Immature natural killer cell (primary cell): ENCODE data around the gene ATP11A. TPM values are rescaled to one million over a fixed set of nuclear protein-coding genes. Genes with fewer than 3 reads are reported as not detected.
"Not testable (repeated sequence)": the region's sequence is repeated elsewhere in the genome, so short reads cannot be mapped to it uniquely, and the experiment has no call there.

Experiments
- DNase-seq, 3 donors: peaks; one replicate each; pipeline ENCODE4 v3.0.0; 2022; ENCODE audit warnings: mixed read lengths in 1 of 3
- H3K27ac Mint-ChIP-seq, 6 donors: one replicate each; pipeline ENCODE4 v1.8.0; 2020; ENCODE audit warnings: mixed read lengths in 6 of 6, mild to moderate bottlenecking in 5 of 6, inconsistent platforms in 4 of 6, moderate library complexity in 3 of 6
- H3K27me3 Mint-ChIP-seq, 3 donors: one replicate each; pipeline ENCODE4 v1.8.0; 2020 to 2021; ENCODE audit warnings: low read depth in 3 of 3, mild to moderate bottlenecking in 3 of 3, mixed read lengths in 3 of 3, moderate library complexity in 3 of 3, inconsistent platforms in 1 of 3
- H3K36me3 Mint-ChIP-seq, 3 donors: one replicate each; pipeline ENCODE4 v1.8.0; 2020; ENCODE audit warnings: mixed read lengths in 3 of 3, inconsistent platforms in 2 of 3, mild to moderate bottlenecking in 2 of 3
- H3K4me1 Mint-ChIP-seq, 2 donors: one replicate each; pipeline ENCODE4 v1.8.0; 2020; ENCODE audit warnings: inconsistent platforms in 2 of 2, mild to moderate bottlenecking in 2 of 2, mixed read lengths in 2 of 2, moderate library complexity in 1 of 2
- H3K4me3 Mint-ChIP-seq, 5 donors: one replicate each; pipeline ENCODE4 v1.8.0; 2020; ENCODE audit warnings: mild to moderate bottlenecking in 5 of 5, mixed read lengths in 5 of 5, inconsistent platforms in 3 of 5, moderate library complexity in 3 of 5
- H3K9me3 Mint-ChIP-seq, 6 donors: one replicate each; pipeline ENCODE4 v1.8.0; 2020; ENCODE audit warnings: mild to moderate bottlenecking in 6 of 6, mixed read lengths in 6 of 6, inconsistent platforms in 4 of 6, moderate library complexity in 3 of 6
- polyA plus RNA-seq, 3 donors: library from polyadenylated mRNA; unstranded; fragments of 300-500 nt; fragmentation: Illumina TruSeq; gene quantifications; one replicate each; pipeline ENCODE4 v1.2.3, GENCODE V29; 2021

The ATP11A gene
- polyA plus RNA-seq, 3 donors from 2014 or later: 0.96 to 2.9 TPM; not detected in 1

DNA sequence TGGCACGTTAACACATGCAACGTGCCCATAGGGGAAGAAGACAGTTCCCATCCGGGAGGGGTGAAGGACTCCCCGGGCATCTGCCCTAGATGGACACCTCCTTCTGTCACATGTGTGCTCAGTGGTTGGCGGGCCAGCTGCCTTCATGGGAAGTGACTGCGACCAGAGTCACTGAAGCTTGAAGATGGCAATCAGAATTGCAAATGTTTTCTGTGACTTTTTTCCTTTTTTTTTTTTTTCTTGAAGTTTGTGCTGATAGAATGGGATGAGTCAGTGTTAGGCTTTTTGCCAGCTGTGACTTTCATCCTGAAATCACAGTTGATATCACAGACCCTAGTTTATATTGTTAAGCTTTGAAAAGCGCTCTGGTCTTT is 170.0 kb downstream of the ATP11A start:
- Mint-ChIP-seq H3K27me3 (peaks cover 0 to 3% (median 0%) of the 10 kb centered on the region in 3 donors), H3K4me1 (no peaks in the 10 kb centered on the region), H3K36me3 (peaks cover 21 to 42% (median 40%) of the 10 kb centered on the region in 3 donors), H3K27ac (no peak overlapping the region), H3K4me3 (no peak overlapping the region), H3K9me3 (no peaks in the 10 kb centered on the region)
- DNase-seq: no peak

DNA sequence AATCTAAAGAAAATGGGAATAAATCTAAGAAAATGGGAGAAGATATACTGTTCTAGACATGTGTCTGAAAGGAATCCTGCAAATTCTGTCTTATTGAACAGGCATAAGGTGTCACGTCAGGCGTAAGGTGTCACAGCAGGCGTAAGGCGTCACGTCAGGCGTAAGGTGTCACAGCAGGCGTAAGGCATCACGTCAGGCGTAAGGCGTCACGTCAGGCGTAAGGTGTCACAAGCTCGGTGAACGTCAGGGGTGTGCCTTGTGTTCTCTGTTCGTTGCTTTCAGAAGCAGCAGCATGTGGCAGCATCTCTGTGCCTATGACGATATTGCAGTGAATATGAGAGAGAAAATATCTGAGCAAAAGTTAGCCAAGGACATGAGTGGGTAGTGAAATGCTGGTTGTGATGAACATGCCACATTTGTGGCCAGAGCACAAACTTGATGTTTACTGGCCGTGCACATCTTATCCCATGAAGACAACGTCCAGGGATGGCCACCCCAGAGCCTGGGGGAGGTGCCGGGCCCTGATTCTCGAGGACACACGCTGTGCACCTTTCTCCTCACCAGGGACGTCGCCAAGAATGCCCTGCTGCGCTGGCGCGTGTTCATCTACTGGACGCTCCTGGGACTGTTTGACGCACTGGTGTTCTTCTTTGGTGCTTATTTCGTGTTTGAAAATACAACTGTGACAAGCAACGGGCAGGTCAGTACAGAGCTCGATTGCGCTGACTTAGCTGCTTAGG is 172.2 kb downstream of the ATP11A start:
- no peak for DNase-seq
- Mint-ChIP-seq H3K4me3 (no peak overlapping the region), H3K4me1 (no peaks in the 10 kb centered on the region), H3K27ac (no peak overlapping the region), H3K36me3 (peaks cover 26 to 44% (median 26%) of the 10 kb centered on the region in 3 donors), H3K9me3 (no peaks in the 10 kb centered on the region), H3K27me3 (peaks cover 0 to 3% (median 0%) of the 10 kb centered on the region in 3 donors)

DNA sequence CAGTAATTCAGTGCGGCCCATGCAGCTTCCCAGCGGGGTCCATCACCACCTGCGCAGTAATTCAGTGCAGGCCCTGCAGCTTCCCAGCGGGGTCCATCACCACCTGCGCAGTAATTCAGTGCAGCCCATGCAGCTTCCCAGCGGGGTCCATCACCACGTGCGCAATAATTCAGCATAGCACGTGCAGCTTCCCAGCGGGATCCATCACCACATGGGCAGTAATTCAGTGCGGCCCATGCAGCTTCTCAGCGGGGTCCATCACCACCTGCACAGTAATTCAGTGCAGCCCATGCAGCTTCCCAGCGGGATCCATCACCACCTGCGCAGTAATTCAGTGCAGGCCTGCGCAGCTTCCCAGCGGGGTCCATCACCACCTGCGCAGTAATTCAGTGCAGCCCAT is 173.5 kb downstream of the ATP11A start:
- H3K4me3 Mint-ChIP-seq, H3K9me3 Mint-ChIP-seq, H3K27me3 Mint-ChIP-seq, H3K4me1 Mint-ChIP-seq, H3K27ac Mint-ChIP-seq, DNase-seq: not testable (repeated sequence)
- peaks cover 27 to 45% (median 29%) of the 10 kb centered on the region in 3 donors for H3K36me3 Mint-ChIP-seq

DNA sequence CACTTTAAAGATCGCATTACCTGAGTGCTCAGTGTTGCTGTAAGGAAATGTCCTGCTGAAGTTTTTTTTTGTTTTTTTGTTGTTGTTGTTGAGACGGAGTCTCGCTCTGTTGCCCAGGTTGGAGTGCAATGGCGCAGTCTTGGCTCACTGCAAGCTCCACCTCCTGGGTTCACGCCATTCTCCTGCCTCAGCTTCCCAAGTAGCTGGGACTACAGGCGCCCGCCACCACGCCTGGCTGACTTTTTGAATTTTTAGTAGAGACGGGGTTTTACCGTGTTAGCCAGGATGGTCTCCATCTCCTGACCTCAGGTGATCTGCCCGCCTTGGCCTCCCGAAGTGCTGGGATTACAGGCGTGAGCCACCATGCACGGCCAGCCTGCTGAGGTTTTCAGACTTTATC is 175.6 kb downstream of the ATP11A start:
- H3K4me1 Mint-ChIP-seq, DNase-seq, H3K4me3 Mint-ChIP-seq, H3K27me3 Mint-ChIP-seq, H3K27ac Mint-ChIP-seq, H3K9me3 Mint-ChIP-seq: not testable (repeated sequence)
- peaks cover 24 to 37% (median 26%) of the 10 kb centered on the region in 3 donors for H3K36me3 Mint-ChIP-seq

DNA sequence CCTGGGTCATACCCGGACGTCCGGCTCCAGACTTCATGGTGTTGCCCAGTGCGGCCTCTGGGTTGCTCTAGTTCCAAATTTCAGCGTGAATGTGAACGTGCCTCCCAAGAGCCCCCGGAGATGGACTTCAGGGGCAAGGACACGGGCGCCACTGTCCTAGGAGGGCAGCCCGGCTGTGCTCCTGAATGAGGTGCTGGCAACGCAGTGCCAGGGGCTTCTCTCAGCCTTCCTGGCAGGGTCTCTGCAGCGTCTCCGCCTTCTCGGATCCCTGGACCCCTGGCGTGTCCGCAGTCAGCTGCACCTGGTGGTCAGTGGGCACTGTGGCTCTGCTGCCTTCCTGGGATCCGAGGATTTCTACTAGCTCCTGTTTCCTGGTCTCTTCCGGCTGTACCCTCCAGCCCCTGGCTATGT is 177.5 kb downstream of the ATP11A start:
- Mint-ChIP-seq H3K4me1 (peaks cover 0 to 7% of the 10 kb centered on the region in 2 donors), H3K9me3 (no peaks in the 10 kb centered on the region), H3K27me3 (peaks cover 0 to 4% (median 1%) of the 10 kb centered on the region in 3 donors), H3K4me3 (no peak overlapping the region), H3K36me3 (peaks cover 15 to 23% (median 20%) of the 10 kb centered on the region in 3 donors), H3K27ac (no peak overlapping the region)
- DNase-seq: no peak

DNA sequence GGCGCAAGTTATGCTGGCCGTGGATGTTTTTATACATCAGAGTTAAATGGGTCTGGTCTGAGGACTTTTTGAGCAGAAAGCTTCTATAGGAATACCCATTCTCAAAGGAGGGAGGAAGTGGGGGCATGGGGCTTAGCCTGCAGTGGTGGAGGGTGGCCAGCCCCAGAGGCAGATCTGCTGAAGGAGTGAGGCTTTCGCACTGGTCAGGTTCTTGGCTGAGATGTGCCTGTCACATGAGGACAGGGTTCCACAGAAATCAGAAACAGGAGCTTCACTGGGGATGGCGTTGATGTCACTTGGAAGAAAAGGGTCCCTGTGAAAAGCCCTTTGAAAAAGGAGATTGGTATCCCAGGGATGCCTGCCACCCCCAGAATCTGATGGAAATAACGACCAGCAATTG is 178.5 kb downstream of the ATP11A start:
- no peak overlapping the region for H3K4me3 Mint-ChIP-seq
- H3K9me3 Mint-ChIP-seq: peaks cover under 1 to 9% (median 6%) of the 10 kb centered on the region in 6 donors
- H3K4me1 Mint-ChIP-seq: peaks cover 9 to 13% of the 10 kb centered on the region in 2 donors
- H3K36me3 Mint-ChIP-seq: peaks cover 15 to 22% (median 20%) of the 10 kb centered on the region in 3 donors
- peaks cover 8 to 13% (median 10%) of the 10 kb centered on the region in 3 donors for H3K27me3 Mint-ChIP-seq
- DNase-seq: no peak
- H3K27ac Mint-ChIP-seq: no peak overlapping the region

DNA sequence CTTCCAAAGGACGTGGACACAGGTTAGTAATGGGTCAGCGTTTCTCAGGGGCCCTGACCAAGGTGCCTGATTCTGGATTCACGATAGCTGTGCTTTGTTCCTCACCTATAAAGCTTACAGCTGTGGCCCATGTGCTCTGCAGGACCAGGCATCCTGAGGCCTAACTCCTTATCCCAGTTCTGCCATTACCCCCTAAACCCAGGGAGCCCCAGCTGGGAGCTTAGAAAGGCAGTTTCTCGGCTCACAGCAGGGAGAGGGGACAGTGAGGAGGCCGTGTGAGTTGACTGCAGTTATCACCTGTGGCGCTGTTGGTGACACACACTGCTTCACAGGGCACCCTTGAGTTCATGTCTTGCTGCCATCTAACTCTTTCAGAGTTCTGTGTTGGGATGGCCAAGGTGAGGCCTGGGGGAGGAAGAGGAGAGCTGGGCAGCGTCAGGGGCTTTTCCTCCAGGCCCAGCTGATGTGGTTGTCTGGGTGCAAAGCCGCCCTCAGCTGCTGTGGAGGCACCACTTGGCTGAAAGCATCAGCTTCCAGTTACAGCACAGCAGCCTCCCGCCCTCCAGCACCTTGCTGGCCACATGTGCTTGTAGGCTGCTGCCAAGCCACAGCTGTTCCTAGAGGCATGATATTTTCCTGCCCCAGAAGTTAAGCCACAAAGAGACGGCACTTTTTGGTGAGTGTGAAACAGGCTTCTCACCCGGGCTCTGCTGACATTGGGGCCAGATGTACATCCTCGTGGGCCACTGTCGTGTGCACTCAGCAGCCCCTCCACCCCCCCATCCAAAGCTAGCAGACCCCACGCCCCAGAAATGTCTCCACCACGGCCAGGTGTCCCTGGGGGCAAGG is 179.6 kb downstream of the ATP11A start:
- peaks cover 3 to 13% (median 7%) of the 10 kb centered on the region in 6 donors for H3K9me3 Mint-ChIP-seq
- H3K4me3 Mint-ChIP-seq: no peak overlapping the region
- no peak for DNase-seq
- peaks cover 17 to 22% of the 10 kb centered on the region in 2 donors for H3K4me1 Mint-ChIP-seq
- no peak overlapping the region for H3K27ac Mint-ChIP-seq
- peaks cover 15 to 22% (median 20%) of the 10 kb centered on the region in 3 donors for H3K36me3 Mint-ChIP-seq
- peaks cover 9 to 15% (median 15%) of the 10 kb centered on the region in 3 donors for H3K27me3 Mint-ChIP-seq

DNA sequence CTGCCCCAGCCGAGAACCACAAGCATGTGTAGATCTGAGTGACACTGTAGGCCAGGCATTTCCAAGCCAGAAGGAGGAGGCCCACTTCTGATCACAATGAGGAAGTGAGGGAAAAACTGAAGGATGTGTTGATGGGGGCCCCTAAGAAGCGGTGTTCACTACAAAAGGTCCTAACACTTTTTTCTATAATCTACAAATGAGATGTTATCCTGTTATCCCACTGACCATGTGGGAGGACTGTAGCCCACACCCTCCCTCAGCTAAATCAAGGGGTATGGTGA is 180.2 kb downstream of the ATP11A start:
- Mint-ChIP-seq H3K4me3 (no peak overlapping the region), H3K27me3 (peaks cover 9 to 17% (median 15%) of the 10 kb centered on the region in 3 donors), H3K36me3 (peaks cover 15 to 22% (median 20%) of the 10 kb centered on the region in 3 donors), H3K27ac (no peak overlapping the region), H3K4me1 (peaks cover 22 to 28% of the 10 kb centered on the region in 2 donors), H3K9me3 (peaks cover 3 to 13% (median 7%) of the 10 kb centered on the region in 6 donors)
- DNase-seq: no peak

DNA sequence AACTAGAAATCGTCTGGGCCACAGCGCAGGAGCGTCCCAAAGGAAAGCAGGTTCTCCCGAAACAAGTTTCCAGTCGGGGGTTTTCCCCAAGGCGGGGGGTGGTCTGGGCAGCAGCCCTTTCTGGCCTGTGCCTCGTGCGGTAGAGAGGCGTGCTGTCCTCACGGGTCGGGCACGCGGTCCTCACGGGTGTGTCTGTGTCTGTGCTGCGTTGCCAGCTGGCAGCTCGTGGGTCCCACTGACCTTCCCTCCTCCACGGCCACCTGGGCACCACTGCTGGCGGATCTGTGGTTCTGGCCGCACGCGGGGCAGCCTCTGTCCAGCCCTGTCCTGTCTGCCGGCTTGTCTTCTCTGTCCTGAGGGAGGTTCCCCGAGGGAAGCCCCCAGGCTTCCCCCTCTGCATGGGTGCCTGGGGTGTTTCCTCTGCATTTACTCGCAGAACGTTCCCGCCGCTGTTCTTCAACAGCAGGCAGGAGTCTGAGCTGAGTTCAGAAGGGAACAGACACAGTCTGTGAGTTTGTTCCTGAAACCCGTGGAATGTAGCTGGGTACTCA is 181.0 kb downstream of the ATP11A start:
- Mint-ChIP-seq H3K27me3 (peaks cover 9 to 17% (median 15%) of the 10 kb centered on the region in 3 donors), H3K36me3 (peaks cover 14 to 20% (median 18%) of the 10 kb centered on the region in 3 donors), H3K4me1 (peaks cover 29 to 32% of the 10 kb centered on the region in 2 donors), H3K9me3 (peaks cover 3 to 13% (median 7%) of the 10 kb centered on the region in 6 donors), H3K4me3 (no peak overlapping the region), H3K27ac (no peak overlapping the region)
- no peak for DNase-seq

DNA sequence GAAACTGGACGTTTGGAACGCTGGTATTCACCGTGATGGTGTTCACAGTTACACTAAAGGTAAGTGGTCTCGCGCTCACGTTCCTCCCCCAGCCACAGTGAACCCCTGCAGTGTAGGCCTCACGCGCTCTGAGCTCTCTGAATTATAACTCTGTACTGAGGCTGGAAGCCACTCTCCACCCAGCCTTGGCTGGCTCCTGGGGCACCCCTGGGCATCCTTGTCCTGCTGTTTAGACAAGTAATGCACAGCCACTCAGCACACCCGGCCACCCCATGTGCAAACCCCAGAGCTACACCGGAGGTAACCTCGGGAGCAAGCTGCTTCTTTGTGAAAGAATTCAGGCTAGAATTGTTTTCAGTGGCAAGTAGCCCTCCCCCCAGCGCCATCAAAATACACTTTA is 181.9 kb downstream of the ATP11A start:
- peaks cover 11 to 15% (median 13%) of the 10 kb centered on the region in 3 donors for H3K36me3 Mint-ChIP-seq
- no peak overlapping the region for H3K4me3 Mint-ChIP-seq
- peaks cover 9 to 17% (median 15%) of the 10 kb centered on the region in 3 donors for H3K27me3 Mint-ChIP-seq
- H3K4me1 Mint-ChIP-seq: peaks cover 29 to 32% of the 10 kb centered on the region in 2 donors
- peaks cover 3 to 13% (median 7%) of the 10 kb centered on the region in 6 donors for H3K9me3 Mint-ChIP-seq
- DNase-seq: no peak
- peak overlapping the region in 1 of 6 donors; percentile 91 for H3K27ac Mint-ChIP-seq

DNA sequence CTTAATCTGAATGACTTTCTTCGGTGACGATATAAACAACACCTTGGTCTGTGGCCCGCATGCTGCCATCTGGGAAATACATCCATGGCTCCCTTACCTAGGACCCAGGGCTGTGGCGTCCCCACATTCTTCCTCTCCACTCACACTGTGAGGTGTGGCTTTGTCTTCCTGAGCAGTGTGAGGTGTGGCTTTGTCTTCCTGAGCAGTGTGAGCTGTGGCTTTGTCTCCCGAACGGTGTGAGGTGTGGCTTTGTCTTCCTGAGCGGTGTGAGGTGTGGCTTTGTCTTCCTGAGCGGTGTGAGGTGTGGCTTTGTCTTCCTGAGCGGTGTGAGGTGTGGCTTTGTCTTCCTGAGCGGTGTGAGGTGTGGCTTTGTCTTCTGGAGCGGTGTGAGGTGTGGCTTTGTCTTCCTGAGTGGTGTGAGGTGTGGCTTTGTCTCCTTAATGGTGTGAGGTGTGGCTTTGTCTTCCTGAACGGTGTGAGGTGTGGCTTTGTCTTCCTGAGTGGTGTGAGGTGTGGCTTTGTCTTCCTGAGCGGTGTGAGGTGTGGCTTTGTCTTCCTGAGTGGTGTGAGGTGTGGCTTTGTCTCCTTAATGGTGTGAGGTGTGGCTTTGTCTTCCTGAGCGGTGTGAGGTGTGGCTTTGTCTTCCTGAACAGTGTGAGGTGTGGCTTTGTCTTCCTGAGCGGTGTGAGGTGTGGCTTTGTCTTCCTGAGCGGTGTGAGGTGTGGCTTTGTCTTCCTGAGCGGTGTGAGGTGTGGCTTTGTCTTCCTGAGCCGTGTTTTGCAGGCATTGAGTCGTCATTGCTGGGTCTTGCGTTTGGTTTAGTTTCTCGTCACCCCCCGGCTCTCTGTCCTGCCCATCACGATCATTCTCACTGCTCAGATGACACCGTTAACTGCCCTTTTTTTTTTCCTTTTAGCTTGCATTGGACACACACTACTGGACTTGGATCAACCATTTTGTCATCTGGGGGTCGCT is 183.1 kb downstream of the ATP11A start:
- H3K4me1 Mint-ChIP-seq: peaks cover 29 to 32% of the 10 kb centered on the region in 2 donors
- H3K9me3 Mint-ChIP-seq: peaks cover 3 to 13% (median 7%) of the 10 kb centered on the region in 6 donors
- peak; percentile 44 to 54 (median 46) for DNase-seq

DNA sequence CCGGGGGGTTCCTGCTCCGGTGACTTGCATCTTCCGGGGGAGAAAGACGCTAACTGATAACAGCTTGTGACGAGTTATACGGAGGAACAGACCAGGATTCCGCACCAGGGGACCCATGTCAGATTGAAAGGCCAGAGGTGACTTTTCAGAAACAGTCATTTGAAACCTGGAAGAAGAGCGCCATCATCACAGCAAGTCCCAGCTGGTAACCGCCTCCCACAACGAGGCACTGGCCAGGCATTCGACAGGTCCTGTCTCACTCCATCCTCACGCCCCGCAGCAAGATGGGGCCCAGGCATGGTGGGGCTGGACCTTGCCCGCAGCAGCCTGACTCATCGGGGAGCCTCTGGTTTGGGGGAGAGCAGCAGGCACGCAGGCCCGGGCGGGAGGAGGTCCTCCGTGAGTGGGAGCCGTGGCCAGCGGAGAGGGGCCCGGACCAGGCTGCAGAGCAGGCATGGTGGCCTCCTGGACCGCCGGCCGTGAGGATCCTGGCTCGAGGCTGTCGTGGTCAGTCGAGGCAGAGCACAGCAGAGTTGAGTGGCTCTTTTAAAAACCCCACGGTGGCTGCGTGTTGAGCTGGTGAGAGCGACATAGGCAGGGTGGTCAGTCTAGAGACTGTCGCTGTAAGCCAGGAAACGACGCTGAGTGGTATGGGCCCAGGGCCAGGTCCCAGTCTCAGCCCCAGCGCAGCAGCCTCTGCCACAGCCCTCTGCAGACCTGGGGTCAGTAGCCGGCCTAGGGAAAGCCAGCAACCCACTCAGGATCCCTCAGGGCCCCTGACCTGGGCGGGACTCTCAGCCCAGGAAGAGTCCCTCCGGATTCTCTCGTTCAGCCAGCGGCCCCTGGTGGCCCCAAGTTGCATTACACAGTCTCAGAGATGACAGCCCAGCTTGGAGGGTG is 184.3 kb downstream of the ATP11A start:
- Mint-ChIP-seq H3K4me1 (peaks cover 29 to 32% of the 10 kb centered on the region in 2 donors), H3K9me3 (peaks cover 3 to 13% (median 7%) of the 10 kb centered on the region in 6 donors), H3K36me3 (peaks cover 3 to 12% (median 5%) of the 10 kb centered on the region in 3 donors), H3K27ac (peak overlapping the region; percentile 76 to 94 (median 88)), H3K27me3 (peaks cover 9 to 17% (median 15%) of the 10 kb centered on the region in 3 donors), H3K4me3 (peak overlapping the region; percentile 46 to 66 (median 65))
- DNase-seq: peak; percentile 42 to 56 (median 49)

More for the DNA sequence above, 183.1 kb downstream of the ATP11A start:
- Mint-ChIP-seq H3K4me3 (peak overlapping the region; percentile 46 to 66 (median 65)), H3K36me3 (peaks cover 9 to 12% (median 9%) of the 10 kb centered on the region in 3 donors), H3K27ac (peak overlapping the region; percentile 76 to 94 (median 88)), H3K27me3 (peaks cover 9 to 17% (median 15%) of the 10 kb centered on the region in 3 donors)
